Measurements from ENCODE around the gene VASN.
"Not testable (repeated sequence)": the region's sequence is repeated elsewhere in the genome, so short reads cannot be mapped to it uniquely, and the experiment has no call there.

VASN gene

GRCh38 chr16:4336701-4337539, 34.7 kb upstream of the VASN start:
- no peak for DNase-seq

GRCh38 chr16:4337540-4338088, 34.0 kb upstream of the VASN start:
- no peak for DNase-seq

GRCh38 chr16:4338125-4338582, 33.5 kb upstream of the VASN start:
- no peak for DNase-seq

GRCh38 chr16:4338712-4339299, 32.8 kb upstream of the VASN start:
- DNase-seq, result no peak

- no peak for DNase-seq
These were observed 32.2 kb upstream of the VASN start for GRCh38 chr16:4339455-4339854.

GRCh38 chr16:4339909-4340308, 31.7 kb upstream of the VASN start:
- no peak for DNase-seq

- no peak for DNase-seq
These were observed 31.2 kb upstream of the VASN start for GRCh38 chr16:4340443-4340842.

GRCh38 chr16:4341250-4341649, 30.4 kb upstream of the VASN start:
- no peak for DNase-seq

- DNase-seq, result no peak
These were observed 28.5 kb upstream of the VASN start for GRCh38 chr16:4342866-4343744.

GRCh38 chr16:4344300-4344982, 27.2 kb upstream of the VASN start:
- not testable (repeated sequence) for DNase-seq

GRCh38 chr16:4344983-4345835, 26.4 kb upstream of the VASN start:
- no peak for DNase-seq

GRCh38 chr16:4345836-4346781, 25.5 kb upstream of the VASN start:
- no peak for DNase-seq

- no peak for DNase-seq
These were observed 24.6 kb upstream of the VASN start for GRCh38 chr16:4347010-4347409.

GRCh38 chr16:4347765-4348509, 23.7 kb upstream of the VASN start:
- no peak for DNase-seq

GRCh38 chr16:4349332-4349731, 22.3 kb upstream of the VASN start:
- no peak for DNase-seq

GRCh38 chr16:4350365-4350786, 21.3 kb upstream of the VASN start:
- DNase-seq, result no peak

GRCh38 chr16:4350787-4351659, 20.6 kb upstream of the VASN start, which contains the start of gene PAM16:
Gene PAM16 (minus strand): TSS chr16:4351321. CDS start chr16:4351234, 87 bp downstream.
- DNase-seq, result peak; percentile 83

- DNase-seq, result no peak
These were observed 19.8 kb upstream of the VASN start for GRCh38 chr16:4351880-4352279.
